BJ (cell line): ENCODE data around the gene PSMG3. TPM values are rescaled to one million over a fixed set of nuclear protein-coding genes. Genes with fewer than 3 reads are reported as not detected.

Source experiments
- CTCF ChIA-PET: fragments of 350-600 bp; formaldehyde crosslinking; extraction: SDS; loops from one replicate; lab custom pipeline; 2021; ENCODE audit warnings: antibody characterized with exemption, inconsistent platforms; lab: Yijun Ruan, JAX
- POLR2A ChIA-PET: fragments of 300-600 bp; sonication (Branson Sonifier 250); formaldehyde crosslinking; extraction: SDS; loops from one replicate; lab custom pipeline; 2021; ENCODE audit warnings: antibody characterized with exemption; lab: Charles Lee
- DNase-seq: peaks from one replicate; pipeline ENCODE4 v3.0.0-alpha.2; 2011; ENCODE audit warnings: low read depth
- H3K27me3 ChIP-seq: 2 replicates; pipeline ENCODE4 v1.6.0; 2011; ENCODE audit warnings: low read length; ENCODE audit not compliant: control insufficient read depth, insufficient read depth
- H3K36me3 ChIP-seq: 2 replicates; pipeline ENCODE4 v1.5.1; 2011; ENCODE audit warnings: low read length; ENCODE audit not compliant: control insufficient read depth, insufficient read depth
- H3K4me3 ChIP-seq: 2 replicates; pipeline ENCODE4 v1.5.1; 2011; ENCODE audit warnings: low read depth, mild to moderate bottlenecking, control low read depth, low read length
- polyA plus RNA-seq: library from polyadenylated mRNA; depleted of rRNA; stranded (reverse); fragments of >200 nt; gene quantifications from 2 replicates; pipeline ENCODE4 v1.2.3, GENCODE V29; 2011
- TF ChIP-seq, protein P1 (sequence below): IDR thresholded peaks from 2 replicates; pipeline ENCODE4 v1.5.1; 2011; ENCODE audit warnings: low read depth, mild to moderate bottlenecking, control low read depth, inconsistent platforms, low read length, moderate library complexity; ENCODE audit not compliant: insufficient read depth

The PSMG3 gene
- polyA plus RNA-seq, 1 experiment = 40.9 TPM

DNA sequence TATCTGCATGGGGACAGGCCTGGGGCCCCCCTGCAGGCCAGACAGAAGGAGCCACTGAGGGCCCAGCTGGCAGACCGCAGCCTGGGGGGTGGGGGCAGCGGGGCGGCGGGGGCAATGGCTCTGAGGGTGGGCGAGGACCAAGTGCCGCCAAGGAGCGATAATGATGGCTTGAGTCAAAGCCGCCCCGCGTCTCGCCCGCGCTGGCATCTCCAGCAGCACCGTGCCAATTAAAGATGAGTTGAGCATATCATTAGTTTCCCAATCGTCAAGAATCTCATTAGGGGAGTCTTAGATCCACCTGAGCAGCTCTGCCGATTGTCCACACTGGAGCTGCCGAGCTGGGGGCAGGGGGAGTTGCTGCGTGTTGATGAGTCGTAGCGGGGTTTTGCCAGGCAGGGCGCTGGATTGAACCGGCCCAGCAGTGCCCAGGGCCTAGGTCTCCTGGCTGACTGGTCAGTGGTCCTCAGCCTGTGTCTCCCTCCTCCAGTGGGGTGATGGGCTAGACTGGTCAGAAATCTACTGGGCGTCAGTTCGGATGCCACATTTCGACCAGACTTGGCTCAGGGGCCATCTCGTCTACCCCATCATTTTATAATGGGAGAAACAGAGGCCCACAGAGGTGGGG is 41.0 kb upstream of the PSMG3 start:
- POLR2A ChIA-PET = no interaction called here
- Histone ChIP-seq H3K27me3 (0 out of 2 replicates have a peak, but pooled peaks cover 6% of the 10 kb centered on the region), H3K36me3 (no peaks in the 10 kb centered on the region), H3K4me3 (no peak overlapping the region)
- TF ChIP-seq, protein P1, sequence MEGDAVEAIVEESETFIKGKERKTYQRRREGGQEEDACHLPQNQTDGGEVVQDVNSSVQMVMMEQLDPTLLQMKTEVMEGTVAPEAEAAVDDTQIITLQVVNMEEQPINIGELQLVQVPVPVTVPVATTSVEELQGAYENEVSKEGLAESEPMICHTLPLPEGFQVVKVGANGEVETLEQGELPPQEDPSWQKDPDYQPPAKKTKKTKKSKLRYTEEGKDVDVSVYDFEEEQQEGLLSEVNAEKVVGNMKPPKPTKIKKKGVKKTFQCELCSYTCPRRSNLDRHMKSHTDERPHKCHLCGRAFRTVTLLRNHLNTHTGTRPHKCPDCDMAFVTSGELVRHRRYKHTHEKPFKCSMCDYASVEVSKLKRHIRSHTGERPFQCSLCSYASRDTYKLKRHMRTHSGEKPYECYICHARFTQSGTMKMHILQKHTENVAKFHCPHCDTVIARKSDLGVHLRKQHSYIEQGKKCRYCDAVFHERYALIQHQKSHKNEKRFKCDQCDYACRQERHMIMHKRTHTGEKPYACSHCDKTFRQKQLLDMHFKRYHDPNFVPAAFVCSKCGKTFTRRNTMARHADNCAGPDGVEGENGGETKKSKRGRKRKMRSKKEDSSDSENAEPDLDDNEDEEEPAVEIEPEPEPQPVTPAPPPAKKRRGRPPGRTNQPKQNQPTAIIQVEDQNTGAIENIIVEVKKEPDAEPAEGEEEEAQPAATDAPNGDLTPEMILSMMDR = no peak
- CTCF ChIA-PET = interaction anchor here (1.0 to 2.4 kb wide), 2 partner anchors 14 to 32 kb away, joined by 3 to 7 read pairs; no protein-coding TSS in a partner anchor
- no peak for DNase-seq

DNA sequence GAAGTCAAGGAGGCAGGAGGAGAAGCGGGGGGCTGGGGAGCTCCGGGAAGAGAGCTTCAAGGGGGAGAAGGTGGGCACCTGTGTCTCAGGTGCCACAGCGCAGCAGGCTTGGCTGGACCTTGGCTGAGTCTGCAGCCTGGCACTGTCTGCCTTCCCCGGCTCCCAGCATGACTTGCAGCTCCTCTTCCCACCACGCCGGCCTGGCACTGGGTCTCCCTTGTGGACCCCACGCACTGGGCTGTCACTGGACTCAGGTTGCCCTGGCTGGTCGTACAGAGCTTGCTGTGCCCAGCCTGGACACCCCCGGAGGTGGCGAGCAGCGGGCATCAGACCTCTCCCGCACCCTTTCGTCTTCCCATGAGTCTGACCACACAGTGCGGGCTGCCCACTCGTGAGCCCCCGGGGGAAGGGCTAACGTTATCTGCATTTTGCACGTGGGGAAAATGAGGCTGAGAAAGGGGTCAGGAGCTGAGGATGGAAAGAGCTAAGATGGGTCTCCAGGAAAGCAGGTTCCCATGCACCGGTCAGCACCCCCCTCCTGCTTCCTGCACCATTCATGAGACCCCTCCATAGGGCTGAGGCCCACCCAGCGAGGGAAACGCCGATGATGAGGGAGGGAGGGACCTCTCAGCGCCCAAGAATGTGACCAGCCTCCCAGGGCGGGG is 40.3 kb upstream of the PSMG3 start:
- DNase-seq = no peak
- ChIA-PET POLR2A (no interaction called here), CTCF (interaction anchor here (0.7 to 2.4 kb wide), 3 partner anchors 15 to 442 kb away, joined by 3 to 7 read pairs (median 7); no protein-coding TSS in a partner anchor)
- Histone ChIP-seq H3K36me3 (no peaks in the 10 kb centered on the region), H3K27me3 (peaks cover 8% of the 10 kb centered on the region; the same call in 1 of the 2 replicates), H3K4me3 (no peak overlapping the region)
- TF ChIP-seq, protein P1 = no peak

DNA sequence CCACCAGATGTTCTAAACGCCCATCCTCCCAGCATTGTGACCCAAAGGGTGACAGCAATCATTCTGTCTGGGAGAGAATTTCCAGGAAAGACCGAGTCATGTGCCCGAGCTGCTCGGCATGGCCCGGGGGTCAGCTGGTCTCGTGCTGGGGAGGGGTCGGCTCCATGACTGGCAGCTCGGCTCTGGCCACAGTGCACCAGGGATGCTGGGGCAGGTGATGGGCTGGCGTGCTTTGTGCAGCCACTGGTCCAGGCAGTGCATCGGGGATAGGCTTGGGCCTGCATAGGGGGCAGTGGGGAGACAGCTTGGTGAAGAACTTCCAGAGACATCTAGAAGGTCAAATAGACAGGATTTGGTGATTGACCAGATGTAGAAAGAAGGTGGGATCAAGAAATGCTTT is 39.2 kb upstream of the PSMG3 start:
- no peak for DNase-seq
- POLR2A ChIA-PET = no interaction called here

DNA sequence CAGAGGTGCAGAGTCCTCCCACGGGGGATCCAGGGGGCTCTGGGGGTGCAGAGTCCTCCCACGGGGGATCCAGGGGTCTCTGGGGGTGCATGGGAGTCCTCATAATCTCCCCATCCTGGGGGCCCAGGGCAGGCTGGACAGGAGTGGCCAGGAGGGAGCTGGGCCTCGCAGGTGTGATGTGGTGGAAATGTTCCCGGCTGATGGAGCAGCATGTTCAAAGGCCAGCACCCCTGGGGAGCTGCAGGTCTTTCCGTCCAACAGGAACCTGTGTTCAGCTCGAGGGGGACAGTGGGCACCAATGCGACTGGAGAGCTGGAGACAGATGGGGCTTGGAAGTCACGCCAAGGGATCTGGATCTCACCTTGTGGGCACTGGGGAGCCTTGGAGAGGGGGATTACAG is 38.5 kb upstream of the PSMG3 start:
- ChIA-PET POLR2A (no interaction called here), CTCF (interaction anchor here (0.9 kb wide), 1 partner anchor 29 kb away, joined by 4 read pairs; no protein-coding TSS in a partner anchor)
- TF ChIP-seq, protein P1 = no peak
- H3K36me3 ChIP-seq = no peaks in the 10 kb centered on the region
- no peak for DNase-seq
- peaks cover 9% of the 10 kb centered on the region; the same call in 1 of the 2 replicates for H3K27me3 ChIP-seq
- no peak overlapping the region for H3K4me3 ChIP-seq

More for the DNA sequence above, 39.2 kb upstream of the PSMG3 start:
- Histone ChIP-seq H3K36me3 (no peaks in the 10 kb centered on the region), H3K27me3 (peaks cover 9% of the 10 kb centered on the region; the same call in 1 of the 2 replicates), H3K4me3 (no peak overlapping the region)
- TF ChIP-seq, protein P1 = no peak
- CTCF ChIA-PET = interaction anchor here (1.4 kb wide), 1 partner anchor 16 kb away, joined by 7 read pairs; no protein-coding TSS in a partner anchor

DNA sequence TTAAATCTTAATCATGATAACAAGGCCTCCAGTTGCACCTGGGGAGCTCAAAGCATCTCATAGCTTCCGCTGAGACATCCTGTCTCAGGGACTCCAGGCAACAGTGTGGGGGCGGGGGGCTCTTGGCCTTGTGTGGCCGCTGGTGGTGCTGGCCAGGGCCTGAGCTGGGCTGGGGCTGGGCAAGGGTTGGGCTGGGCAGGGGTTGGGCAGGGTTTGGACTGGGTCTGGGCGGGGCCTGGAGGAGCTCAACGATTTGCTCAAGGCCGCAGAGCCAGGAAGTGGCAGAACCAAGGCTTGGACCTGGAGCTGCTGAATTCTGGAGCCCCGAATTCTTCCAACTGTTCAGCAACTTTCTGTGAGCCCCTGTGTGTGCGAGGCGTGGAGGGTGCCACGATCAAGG is 37.9 kb upstream of the PSMG3 start:
- no peak overlapping the region for H3K4me3 ChIP-seq
- H3K27me3 ChIP-seq = peaks cover 9% of the 10 kb centered on the region; the same call in 1 of the 2 replicates
- TF ChIP-seq, protein P1 = no peak
- DNase-seq = no peak
- CTCF ChIA-PET = interaction anchor here (0.9 kb wide), 1 partner anchor 29 kb away, joined by 4 read pairs; no protein-coding TSS in a partner anchor
- POLR2A ChIA-PET = no interaction called here
- no peaks in the 10 kb centered on the region for H3K36me3 ChIP-seq
